ENCODE results near the gene EREG. TPM values are rescaled to one million over a fixed set of nuclear protein-coding genes. Genes with fewer than 3 reads are reported as not detected.

Gene EREG
- total and polyA plus RNA-seq, 2 donors (not counting 1 experiment from before 2014, with no cell fraction given) = 0.33 TPM; not detected in 1

- CTCF ChIA-PET = no interaction called here
These were observed 21.2 kb downstream of the EREG start for GRCh38 chr4:74386159-74386558.

GRCh38 chr4:74387790-74388189, 22.8 kb downstream of the EREG start:
- Histone ChIP-seq H4K20me1 (ENCODE audit: control insufficient read depth, insufficient read depth, low read length, poor library complexity, severe bottlenecking) (no peaks in the 10 kb centered on the region), H3K9ac (ENCODE audit: low read length) (no peak overlapping the region), H3K79me2 (ENCODE audit: control insufficient read depth, insufficient read depth, low read length) (no peaks in the 10 kb centered on the region), H3K9me3 (ENCODE audit: control extremely low read depth in 1 of 3, control insufficient read depth in 2 of 3, insufficient read depth in 1 of 3, low read length in 2 of 3) (no peaks in the 10 kb centered on the region), H3K27me3 (replicated peaks in 1 of 4; ENCODE audit: control extremely low read depth in 1 of 4, control insufficient read depth in 3 of 4, insufficient read depth in 4 of 4, low read length in 3 of 4) (no peaks in the 10 kb centered on the region), H3K4me2 (replicated peaks; ENCODE audit: low read depth, low read length, poor library complexity, severe bottlenecking) (no peak overlapping the region), H3K27ac (ENCODE audit: low read length in 2 of 2) (no peak overlapping the region), H3K36me3 (replicated peaks in 1 of 2; ENCODE audit: control extremely low read depth in 1 of 2, control insufficient read depth in 1 of 2, extremely low read depth in 1 of 2, insufficient read depth in 2 of 2, low read length in 1 of 2) (no peaks in the 10 kb centered on the region), H3K4me1 (ENCODE audit: control insufficient read depth in 2 of 2, insufficient read depth in 2 of 2, low read length in 2 of 2) (no peaks in the 10 kb centered on the region), H3K4me3 (ENCODE audit: control extremely low read depth in 1 of 5, extremely low read depth in 1 of 5, insufficient read depth in 1 of 5, low read depth in 2 of 5, low read length in 4 of 5) (no peak overlapping the region), H2AFZ (ENCODE audit: insufficient read depth, low read depth, low read length, poor library complexity, severe bottlenecking) (no peak overlapping the region)
- H3K9me3 Mint-ChIP-seq (ENCODE audit: insufficient read depth) = no peaks in the 10 kb centered on the region
- no peak overlapping the region for H3K27ac Mint-ChIP-seq
- no peak overlapping the region for H3K4me3 Mint-ChIP-seq
- H3K27me3 Mint-ChIP-seq = peaks cover 7% of the 10 kb centered on the region
- intact Hi-C loops (cut with micrococcal nuclease) = no loop called here
- ATAC-seq (ENCODE audit: low read depth) (no peak), DNase-seq (no peak)
- POLR2A ChIA-PET = no interaction called here
- no peak for TF ChIP-seq CTCF (IDR thresholded peaks at IDR 0.05)
- TF ChIP-seq EZH2 (IDR thresholded peaks at IDR 0.05; ENCODE audit: borderline replicate concordance, insufficient read depth, low read depth, low read length, poor library complexity, severe bottlenecking) = no peak
- CTCF ChIA-PET = interaction anchor here (0.6 kb wide), 1 partner anchor 11 kb away, joined by 4 read pairs; no protein-coding TSS in a partner anchor
- no peaks in the 10 kb centered on the region for H3K4me1 Mint-ChIP-seq
- no CpG with 5 or more reads among the region's 2 CpGs for WGBS (ENCODE audit: insufficient coverage)

More at GRCh38 chr4:74386159-74386558, 21.2 kb downstream of the EREG start:
- Mint-ChIP-seq H3K4me3 (no peak overlapping the region), H3K9me3 (ENCODE audit: insufficient read depth) (no peaks in the 10 kb centered on the region), H3K4me1 (no peaks in the 10 kb centered on the region), H3K27ac (no peak overlapping the region), H3K27me3 (peaks cover 7% of the 10 kb centered on the region)
- Histone ChIP-seq H3K27me3 (replicated peaks in 1 of 4; ENCODE audit: control extremely low read depth in 1 of 4, control insufficient read depth in 3 of 4, insufficient read depth in 4 of 4, low read length in 3 of 4) (no peaks in the 10 kb centered on the region), H3K4me1 (ENCODE audit: control insufficient read depth in 2 of 2, insufficient read depth in 2 of 2, low read length in 2 of 2) (no peaks in the 10 kb centered on the region), H3K4me2 (replicated peaks; ENCODE audit: low read depth, low read length, poor library complexity, severe bottlenecking) (no peak overlapping the region), H3K4me3 (ENCODE audit: control extremely low read depth in 1 of 5, extremely low read depth in 1 of 5, insufficient read depth in 1 of 5, low read depth in 2 of 5, low read length in 4 of 5) (no peak overlapping the region), H2AFZ (ENCODE audit: insufficient read depth, low read depth, low read length, poor library complexity, severe bottlenecking) (no peak overlapping the region), H3K9me3 (ENCODE audit: control extremely low read depth in 1 of 3, control insufficient read depth in 2 of 3, insufficient read depth in 1 of 3, low read length in 2 of 3) (no peaks in the 10 kb centered on the region), H3K9ac (ENCODE audit: low read length) (no peak overlapping the region), H3K79me2 (ENCODE audit: control insufficient read depth, insufficient read depth, low read length) (no peaks in the 10 kb centered on the region), H4K20me1 (ENCODE audit: control insufficient read depth, insufficient read depth, low read length, poor library complexity, severe bottlenecking) (no peaks in the 10 kb centered on the region), H3K36me3 (replicated peaks in 1 of 2; ENCODE audit: control extremely low read depth in 1 of 2, control insufficient read depth in 1 of 2, extremely low read depth in 1 of 2, insufficient read depth in 2 of 2, low read length in 1 of 2) (no peaks in the 10 kb centered on the region), H3K27ac (ENCODE audit: low read length in 2 of 2) (no peak overlapping the region)
- intact Hi-C loops (cut with micrococcal nuclease) = no loop called here
- WGBS (ENCODE audit: insufficient coverage) = 93% methylated on average over 3 of the region's 4 CpGs
- ATAC-seq (ENCODE audit: low read depth) (no peak), DNase-seq (no peak)
- TF ChIP-seq CTCF (IDR thresholded peaks at IDR 0.05) (no peak), EZH2 (IDR thresholded peaks at IDR 0.05; ENCODE audit: borderline replicate concordance, insufficient read depth, low read depth, low read length, poor library complexity, severe bottlenecking) (no peak)
- POLR2A ChIA-PET = no interaction called here
